ENCODE results near the gene ARL17B.
"Not testable (repeated sequence)": the region's sequence is repeated elsewhere in the genome, so short reads cannot be mapped to it uniquely, and the experiment has no call there.

ARL17B gene

GRCh38 chr17:46273541-46274236, 87.9 kb downstream of the ARL17B start:
- H3K27me3 Mint-ChIP-seq = peaks cover 0 to 6% of the 10 kb centered on the region in 2 donors
- H3K9me3 Mint-ChIP-seq = no peaks in the 10 kb centered on the region
- no peak overlapping the region for H3K4me3 Mint-ChIP-seq
- no peaks in the 10 kb centered on the region for H3K36me3 Mint-ChIP-seq
- H3K27ac Mint-ChIP-seq = no peak overlapping the region
- DNase-seq (no peak), ATAC-seq (replicated peaks) (no peak)
- H3K4me1 Mint-ChIP-seq = no peaks in the 10 kb centered on the region

- ATAC-seq (replicated peaks) (no peak), DNase-seq (no peak)
- Mint-ChIP-seq H3K4me1 (peaks cover 11 to 20% of the 10 kb centered on the region in 2 donors), H3K9me3 (no peaks in the 10 kb centered on the region), H3K27ac (no peak overlapping the region), H3K36me3 (peaks cover 0 to 3% of the 10 kb centered on the region in 2 donors), H3K27me3 (peaks cover 0 to 6% of the 10 kb centered on the region in 2 donors), H3K4me3 (no peak overlapping the region)
These were observed 91.5 kb downstream of the ARL17B start for GRCh38 chr17:46270032-46270431.

- ATAC-seq (replicated peaks) = peak; percentile 91 to 94
- Mint-ChIP-seq H3K36me3 (peaks cover 0 to 3% of the 10 kb centered on the region in 2 donors), H3K4me3 (peak overlapping the region; percentile 85 to 95), H3K27me3 (no peaks in the 10 kb centered on the region), H3K4me1 (peaks cover 13 to 26% of the 10 kb centered on the region in 2 donors), H3K27ac (peak overlapping the region; percentile 93), H3K9me3 (no peaks in the 10 kb centered on the region)
- DNase-seq = peak; percentile 89
These were observed 94.7 kb downstream of the ARL17B start for GRCh38 chr17:46266656-46267544.

DNA sequence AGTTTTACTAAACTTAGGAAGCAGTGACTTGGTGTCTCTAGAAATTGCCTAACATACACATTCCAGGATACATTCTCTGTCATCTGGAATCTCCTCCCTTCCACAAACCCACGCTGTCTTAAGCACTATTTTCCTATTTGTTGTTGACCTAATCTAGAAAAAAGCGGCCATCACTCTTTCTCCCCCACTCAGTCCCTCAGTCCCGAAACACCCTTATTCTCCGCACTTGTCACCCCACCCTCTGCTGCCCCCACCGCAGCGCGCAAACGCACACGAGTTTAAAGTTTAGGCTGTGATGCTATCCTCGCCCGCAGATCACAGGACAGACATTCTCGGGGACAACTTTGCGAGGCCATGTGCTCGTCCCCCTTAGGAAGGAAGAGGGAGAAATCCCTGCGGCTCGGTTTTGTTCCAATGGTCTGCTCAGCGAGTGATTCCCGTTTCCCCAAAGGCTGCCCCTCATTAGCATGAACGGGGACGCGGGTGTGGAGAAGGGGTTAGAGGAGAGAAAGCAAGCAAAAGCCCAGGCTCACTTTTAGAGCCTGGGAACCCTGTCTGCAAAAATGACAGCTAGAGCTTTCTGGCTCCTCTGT, 95.4 kb downstream of the ARL17B start:
- Mint-ChIP-seq H3K27ac (peak overlapping the region; percentile 85), H3K4me1 (peaks cover 13 to 26% of the 10 kb centered on the region in 2 donors), H3K4me3 (peak overlapping the region; percentile 85 to 86)
- not testable (repeated sequence) for DNase-seq, H3K36me3 Mint-ChIP-seq, H3K27me3 Mint-ChIP-seq, H3K9me3 Mint-ChIP-seq
- peak; percentile 17 to 25 for ATAC-seq (replicated peaks)

- Mint-ChIP-seq H3K9me3 (no peaks in the 10 kb centered on the region), H3K36me3 (peaks cover 0 to 3% of the 10 kb centered on the region in 2 donors), H3K27me3 (peaks cover 4 to 6% of the 10 kb centered on the region in 2 donors), H3K4me1 (peaks cover 17 to 31% of the 10 kb centered on the region in 2 donors), H3K27ac (no peak overlapping the region), H3K4me3 (no peak overlapping the region)
- no peak for ATAC-seq (replicated peaks)
- no peak for DNase-seq
These were observed 96.9 kb downstream of the ARL17B start for GRCh38 chr17:46264456-46265198.

DNA sequence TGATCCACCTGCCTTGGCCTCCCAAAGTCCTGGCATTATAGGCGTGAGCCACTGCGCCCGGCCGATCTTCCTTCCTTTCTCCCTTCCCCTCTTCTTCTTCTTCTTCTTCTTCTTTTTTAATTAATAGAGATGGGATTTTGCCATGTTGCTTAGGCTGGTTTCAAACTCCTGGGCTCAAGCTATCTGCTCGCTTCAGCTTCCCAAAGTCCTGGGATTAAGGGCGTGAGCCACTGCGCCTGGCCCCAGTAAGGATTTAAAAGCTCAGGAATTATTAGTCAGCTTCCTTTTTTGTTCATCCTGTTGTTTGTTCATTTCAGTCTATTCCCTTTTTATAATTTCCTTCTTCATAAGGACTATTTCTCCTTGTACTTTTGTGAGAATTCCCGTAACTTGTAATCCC, 99.3 kb downstream of the ARL17B start:
- no peaks in the 10 kb centered on the region for H3K9me3 Mint-ChIP-seq
- peaks cover 13 to 25% of the 10 kb centered on the region in 2 donors for H3K4me1 Mint-ChIP-seq
- H3K4me3 Mint-ChIP-seq = no peak overlapping the region
- no peak for ATAC-seq (replicated peaks)
- H3K27me3 Mint-ChIP-seq = peaks cover 4 to 6% of the 10 kb centered on the region in 2 donors
- no peak for DNase-seq
- H3K36me3 Mint-ChIP-seq = no peaks in the 10 kb centered on the region
- peak overlapping the region; percentile 76 for H3K27ac Mint-ChIP-seq

DNA sequence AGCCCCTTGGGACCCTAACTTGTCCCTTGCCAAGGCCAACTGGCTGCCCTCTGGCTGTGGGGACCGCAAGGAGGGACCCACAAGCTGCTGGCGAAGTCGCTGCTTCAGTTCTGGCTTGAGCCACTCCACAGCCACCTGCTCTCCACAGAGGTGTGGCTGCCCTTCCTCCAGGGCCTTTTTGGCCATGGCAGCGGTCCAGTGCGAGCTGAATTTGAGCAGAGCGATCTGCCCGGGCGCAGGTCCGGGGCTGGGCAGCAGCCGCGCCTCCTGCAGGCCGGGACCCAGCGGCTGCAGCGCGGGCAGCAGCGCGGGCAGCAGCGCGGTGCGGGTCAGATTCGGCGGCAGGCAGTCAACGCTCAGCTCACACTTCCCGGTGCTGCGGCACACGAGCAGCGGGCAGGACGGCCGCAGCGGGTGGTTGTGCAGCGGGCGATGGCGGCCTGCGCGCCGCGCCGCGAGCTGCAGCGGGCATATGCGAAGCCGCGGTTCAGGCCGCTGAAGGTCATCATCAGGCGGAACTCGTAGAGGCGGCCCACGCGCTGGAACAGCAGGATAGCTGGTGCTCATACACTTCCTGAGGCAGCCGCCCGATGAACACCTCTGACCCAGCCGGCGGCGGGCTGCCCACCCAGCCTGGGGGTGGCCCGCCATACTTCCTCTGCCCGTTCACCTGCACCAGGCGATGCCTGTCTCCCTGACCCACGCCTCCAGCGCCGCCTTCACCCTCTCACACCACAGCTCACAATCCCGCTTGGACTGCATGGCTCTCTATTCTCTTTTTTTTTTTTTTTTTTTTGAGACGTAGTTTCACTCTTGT, 101.5 kb downstream of the ARL17B start:
- not testable (repeated sequence) for DNase-seq, H3K36me3 Mint-ChIP-seq, H3K27me3 Mint-ChIP-seq, H3K9me3 Mint-ChIP-seq
- H3K27ac Mint-ChIP-seq = peak overlapping the region; percentile 83
- H3K4me3 Mint-ChIP-seq = peak overlapping the region; percentile 86 to 89
- ATAC-seq (replicated peaks) = peak; percentile 78 to 83
- H3K4me1 Mint-ChIP-seq = peaks cover 6 to 11% of the 10 kb centered on the region in 2 donors

- H3K9me3 Mint-ChIP-seq; DNase-seq; ATAC-seq (replicated peaks); H3K4me3 Mint-ChIP-seq; H3K27me3 Mint-ChIP-seq; H3K4me1 Mint-ChIP-seq; H3K27ac Mint-ChIP-seq; H3K36me3 Mint-ChIP-seq: not testable (repeated sequence)
These were observed 105.2 kb downstream of the ARL17B start for GRCh38 chr17:46256369-46256768.

DNA sequence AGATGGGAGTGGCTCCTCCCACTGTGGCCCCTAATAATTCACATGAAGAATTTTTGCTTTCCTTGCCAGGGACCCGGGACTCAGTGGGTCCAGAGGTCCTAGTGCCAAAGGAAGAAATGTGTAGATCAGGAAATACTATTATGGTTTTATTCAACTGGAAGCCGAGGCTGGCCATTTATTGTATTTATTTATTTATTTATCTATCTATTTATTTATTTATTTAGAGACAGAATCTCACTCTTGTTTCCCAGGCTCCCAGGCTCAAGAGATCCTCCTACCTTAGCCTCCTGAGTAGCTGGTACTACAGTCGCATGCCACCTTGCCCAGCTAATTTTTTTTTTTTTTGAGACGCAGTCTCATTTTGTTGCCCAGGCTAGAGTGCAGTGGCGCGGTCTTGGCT, 107.4 kb downstream of the ARL17B start:
- not testable (repeated sequence) for H3K4me3 Mint-ChIP-seq; H3K27me3 Mint-ChIP-seq; H3K27ac Mint-ChIP-seq; H3K4me1 Mint-ChIP-seq; H3K9me3 Mint-ChIP-seq; ATAC-seq (replicated peaks); DNase-seq; H3K36me3 Mint-ChIP-seq

GRCh38 chr17:46253722-46254121, 107.8 kb downstream of the ARL17B start:
- not testable (repeated sequence) for H3K4me3 Mint-ChIP-seq, H3K9me3 Mint-ChIP-seq, H3K36me3 Mint-ChIP-seq, H3K27ac Mint-ChIP-seq, H3K4me1 Mint-ChIP-seq
- peaks cover 0 to 12% of the 10 kb centered on the region in 2 donors for H3K27me3 Mint-ChIP-seq
- ATAC-seq (replicated peaks) (peak; percentile 99 to 100), DNase-seq (peak; percentile 70)

DNA sequence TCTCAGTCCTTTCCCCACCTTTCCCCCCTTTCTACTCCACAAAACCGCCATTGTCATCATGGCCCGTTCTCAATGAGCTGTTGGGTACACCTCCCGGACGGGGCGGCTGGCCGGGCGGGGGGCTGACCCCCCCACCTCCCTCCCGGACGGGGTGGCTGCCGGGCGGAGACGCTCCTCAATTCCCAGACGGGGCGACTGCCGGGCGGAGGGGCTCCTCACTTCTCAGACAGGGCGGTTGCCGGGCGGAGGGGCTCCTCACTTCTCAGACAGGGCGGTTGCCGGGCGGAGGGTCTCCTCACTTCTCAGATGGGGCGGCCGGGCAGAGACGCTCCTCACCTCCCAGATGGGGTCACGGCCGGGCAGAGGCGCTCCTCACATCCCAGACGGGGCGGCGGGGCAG, 108.8 kb downstream of the ARL17B start:
- H3K9me3 Mint-ChIP-seq; DNase-seq; H3K27ac Mint-ChIP-seq; H3K4me3 Mint-ChIP-seq; H3K36me3 Mint-ChIP-seq; H3K4me1 Mint-ChIP-seq; ATAC-seq (replicated peaks): not testable (repeated sequence)
- H3K27me3 Mint-ChIP-seq = peaks cover 0 to 12% of the 10 kb centered on the region in 2 donors

DNA sequence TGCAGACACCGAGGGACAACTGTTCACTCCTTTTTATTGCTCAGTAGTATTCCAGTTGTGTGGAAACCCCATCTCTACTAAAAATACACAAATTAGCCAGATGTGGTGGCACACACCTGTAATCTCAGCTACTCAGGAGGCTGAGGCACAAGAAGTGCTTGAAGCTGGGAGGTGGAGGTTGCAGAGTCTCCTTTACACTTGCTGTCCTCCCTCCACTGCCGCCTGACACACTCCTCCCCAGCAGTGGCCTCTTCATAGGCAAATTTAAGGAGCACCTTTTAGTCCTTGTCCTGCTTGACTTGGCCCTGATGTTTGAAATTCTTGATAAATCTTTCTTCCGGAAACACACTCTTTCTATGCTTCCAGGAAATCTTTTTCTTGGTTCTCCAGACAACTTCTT, 112.4 kb downstream of the ARL17B start:
- H3K36me3 Mint-ChIP-seq; DNase-seq; H3K9me3 Mint-ChIP-seq; H3K4me3 Mint-ChIP-seq; H3K27ac Mint-ChIP-seq; H3K4me1 Mint-ChIP-seq; ATAC-seq (replicated peaks): not testable (repeated sequence)
- peaks cover 3 to 12% of the 10 kb centered on the region in 2 donors for H3K27me3 Mint-ChIP-seq

DNA sequence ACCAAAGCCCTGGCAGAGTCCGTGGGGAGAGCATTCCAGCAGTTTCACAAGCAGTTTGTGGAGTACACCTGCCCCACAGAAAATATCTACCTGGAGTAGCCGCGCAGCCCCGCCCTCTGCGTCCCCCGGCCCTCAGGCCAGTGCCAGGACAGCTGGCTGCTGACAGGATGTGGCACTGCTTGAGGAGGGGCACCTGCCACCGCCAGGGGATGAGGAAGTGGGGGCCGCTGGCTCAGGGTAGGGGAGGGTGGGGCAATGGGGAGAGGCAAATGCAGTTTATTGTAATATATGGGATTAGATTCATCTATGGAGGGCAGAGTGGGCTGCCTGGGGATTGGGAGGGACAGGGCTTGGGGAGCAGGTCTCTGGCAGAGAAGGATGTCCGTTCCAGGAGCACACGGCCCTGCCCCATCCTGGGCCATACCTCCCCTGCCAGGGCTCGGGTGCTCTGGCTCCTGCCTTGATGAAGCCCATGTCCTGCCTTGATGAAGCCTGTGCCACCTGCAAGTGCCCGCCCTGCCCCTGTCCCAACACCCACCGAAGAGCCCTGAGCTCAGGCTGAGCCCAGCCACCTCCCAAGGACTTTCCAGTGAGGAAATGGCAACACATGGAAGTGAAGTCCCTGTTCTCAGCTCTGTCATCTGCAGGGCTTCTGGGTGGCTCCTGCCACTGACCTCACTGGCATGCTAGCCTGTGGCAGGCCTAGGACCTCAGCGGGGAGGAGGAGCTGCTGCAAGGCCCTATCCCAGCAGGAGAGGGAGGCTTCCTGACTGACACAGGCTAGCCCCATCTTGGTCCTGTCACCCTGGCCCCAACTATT, 116.4 kb downstream of the ARL17B start:
- not testable (repeated sequence) for DNase-seq, H3K36me3 Mint-ChIP-seq, H3K27ac Mint-ChIP-seq, H3K9me3 Mint-ChIP-seq, H3K27me3 Mint-ChIP-seq, H3K4me3 Mint-ChIP-seq, H3K4me1 Mint-ChIP-seq
- peak; percentile 71 to 77 for ATAC-seq (replicated peaks)
